ENCODE data around the gene IGIP.

- TF ChIP-seq POLR2AphosphoS5 (IDR thresholded peaks at IDR 0.05; ENCODE audit: low read depth, low read length), result no peak
- TF ChIP-seq POLR2A (IDR thresholded peaks at IDR 0.05; ENCODE audit: low read depth, low read length), result no peak
These were observed at the start of gene IGIP for GRCh38 chr5:140125637-140126036.

Data from GM12892 (cell line).